ENCODE measurements around the gene LRFN3. TPM values are rescaled to one million over a fixed set of nuclear protein-coding genes. Genes with fewer than 3 reads are reported as not detected.
"Not testable (repeated sequence)": the region's sequence is repeated elsewhere in the genome, so short reads cannot be mapped to it uniquely, and the experiment has no call there.

LRFN3 gene
- total RNA-seq, 1 donor from 2014 or later = 11.6 TPM

- no peaks in the 10 kb centered on the region for H3K36me3 Mint-ChIP-seq (ENCODE audit: low read depth)
- peaks cover 14% of the 10 kb centered on the region for H3K27me3 Mint-ChIP-seq (ENCODE audit: insufficient read depth)
- DNase-seq (ENCODE audit: low spot score) = no peak
- intact Hi-C loops (cut with micrococcal nuclease) = no loop called here
- H3K4me1 Mint-ChIP-seq (ENCODE audit: low read depth) = no peaks in the 10 kb centered on the region
- H3K4me3 Mint-ChIP-seq = no peak overlapping the region
- no peak overlapping the region for H3K27ac Mint-ChIP-seq
- H3K9me3 Mint-ChIP-seq = no peaks in the 10 kb centered on the region
These were observed 41.5 kb downstream of the LRFN3 start for GRCh38 chr19:35977446-35978222.

- no peak overlapping the region for H3K27ac Mint-ChIP-seq
- H3K27me3 Mint-ChIP-seq (ENCODE audit: insufficient read depth) = peaks cover 14% of the 10 kb centered on the region
- intact Hi-C loops (cut with micrococcal nuclease) = no loop called here
- no peaks in the 10 kb centered on the region for H3K9me3 Mint-ChIP-seq
- H3K4me3 Mint-ChIP-seq = no peak overlapping the region
- DNase-seq (ENCODE audit: low spot score) = no peak
- H3K4me1 Mint-ChIP-seq (ENCODE audit: low read depth) = no peaks in the 10 kb centered on the region
- H3K36me3 Mint-ChIP-seq (ENCODE audit: low read depth) = no peaks in the 10 kb centered on the region
These were observed 42.1 kb downstream of the LRFN3 start for GRCh38 chr19:35978271-35978670.

- Mint-ChIP-seq H3K4me3 (no peak overlapping the region), H3K27me3 (ENCODE audit: insufficient read depth) (peaks cover 12% of the 10 kb centered on the region), H3K4me1 (ENCODE audit: low read depth) (no peaks in the 10 kb centered on the region), H3K36me3 (ENCODE audit: low read depth) (no peaks in the 10 kb centered on the region), H3K9me3 (no peaks in the 10 kb centered on the region), H3K27ac (no peak overlapping the region)
- DNase-seq (ENCODE audit: low spot score) = no peak
- intact Hi-C loops (cut with micrococcal nuclease) = no loop called here
These were observed 42.7 kb downstream of the LRFN3 start for GRCh38 chr19:35978832-35979365.

- H3K4me1 Mint-ChIP-seq (ENCODE audit: low read depth); H3K27ac Mint-ChIP-seq; H3K4me3 Mint-ChIP-seq; intact Hi-C loops (cut with micrococcal nuclease); H3K9me3 Mint-ChIP-seq; H3K36me3 Mint-ChIP-seq (ENCODE audit: low read depth); DNase-seq (ENCODE audit: low spot score): not testable (repeated sequence)
- peaks cover 27% of the 10 kb centered on the region for H3K27me3 Mint-ChIP-seq (ENCODE audit: insufficient read depth)
These were observed 44.8 kb downstream of the LRFN3 start for GRCh38 chr19:35980997-35981396.

- peaks cover 5% of the 10 kb centered on the region for H3K4me1 Mint-ChIP-seq (ENCODE audit: low read depth)
- H3K27ac Mint-ChIP-seq = no peak overlapping the region
- intact Hi-C loops (cut with micrococcal nuclease) = no loop called here
- no peak overlapping the region for H3K4me3 Mint-ChIP-seq
- H3K36me3 Mint-ChIP-seq (ENCODE audit: low read depth) = no peaks in the 10 kb centered on the region
- no peaks in the 10 kb centered on the region for H3K9me3 Mint-ChIP-seq
- peaks cover 38% of the 10 kb centered on the region for H3K27me3 Mint-ChIP-seq (ENCODE audit: insufficient read depth)
- DNase-seq (ENCODE audit: low spot score) = no peak
These were observed 47.0 kb downstream of the LRFN3 start for GRCh38 chr19:35983177-35983576.

- DNase-seq (ENCODE audit: low spot score) = no peak
- Mint-ChIP-seq H3K27ac (no peak overlapping the region), H3K4me1 (ENCODE audit: low read depth) (peaks cover 5% of the 10 kb centered on the region), H3K9me3 (no peaks in the 10 kb centered on the region), H3K36me3 (ENCODE audit: low read depth) (no peaks in the 10 kb centered on the region), H3K27me3 (ENCODE audit: insufficient read depth) (peaks cover 32% of the 10 kb centered on the region), H3K4me3 (no peak overlapping the region)
- intact Hi-C loops (cut with micrococcal nuclease) = no loop called here
These were observed 49.9 kb downstream of the LRFN3 start for GRCh38 chr19:35986111-35986510.

GRCh38 chr19:35986664-35987570 is 50.7 kb downstream of the LRFN3 start:
- Mint-ChIP-seq H3K36me3 (ENCODE audit: low read depth) (no peaks in the 10 kb centered on the region), H3K4me3 (peak overlapping the region; percentile 82), H3K4me1 (ENCODE audit: low read depth) (peaks cover 5% of the 10 kb centered on the region), H3K27me3 (ENCODE audit: insufficient read depth) (peaks cover 32% of the 10 kb centered on the region), H3K9me3 (no peaks in the 10 kb centered on the region), H3K27ac (no peak overlapping the region)
- intact Hi-C loops (cut with micrococcal nuclease) = loop anchor here (1.0 kb wide), 1 partner anchor 8 kb away; the partner anchor contains the start of gene SDHAF1
- no peak for DNase-seq (ENCODE audit: low spot score)

GRCh38 chr19:35987571-35987896 is 51.4 kb downstream of the LRFN3 start:
- DNase-seq (ENCODE audit: low spot score) = no peak
- Mint-ChIP-seq H3K27me3 (ENCODE audit: insufficient read depth) (peaks cover 32% of the 10 kb centered on the region), H3K36me3 (ENCODE audit: low read depth) (no peaks in the 10 kb centered on the region), H3K4me3 (no peak overlapping the region), H3K9me3 (no peaks in the 10 kb centered on the region), H3K4me1 (ENCODE audit: low read depth) (peaks cover 5% of the 10 kb centered on the region), H3K27ac (no peak overlapping the region)
- intact Hi-C loops (cut with micrococcal nuclease) = loop anchor here (1.0 kb wide), 1 partner anchor 8 kb away; the partner anchor contains the start of gene SDHAF1

GRCh38 chr19:35988824-35989223 is 52.6 kb downstream of the LRFN3 start:
- intact Hi-C loops (cut with micrococcal nuclease) = no loop called here
- Mint-ChIP-seq H3K9me3 (no peaks in the 10 kb centered on the region), H3K27me3 (ENCODE audit: insufficient read depth) (peaks cover 32% of the 10 kb centered on the region)

GRCh38 chr19:35990156-35990555 is 54.0 kb downstream of the LRFN3 start:
- H3K4me3 Mint-ChIP-seq = no peak overlapping the region
- intact Hi-C loops (cut with micrococcal nuclease) = no loop called here
- no peak overlapping the region for H3K27ac Mint-ChIP-seq
- H3K4me1 Mint-ChIP-seq (ENCODE audit: low read depth) = peaks cover 10% of the 10 kb centered on the region
- H3K9me3 Mint-ChIP-seq = no peaks in the 10 kb centered on the region
- H3K27me3 Mint-ChIP-seq (ENCODE audit: insufficient read depth) = peaks cover 24% of the 10 kb centered on the region
- no peaks in the 10 kb centered on the region for H3K36me3 Mint-ChIP-seq (ENCODE audit: low read depth)
- no peak for DNase-seq (ENCODE audit: low spot score)

More at GRCh38 chr19:35988824-35989223, 52.6 kb downstream of the LRFN3 start:
- no peak for DNase-seq (ENCODE audit: low spot score)
- H3K36me3 Mint-ChIP-seq (ENCODE audit: low read depth) = no peaks in the 10 kb centered on the region
- H3K4me3 Mint-ChIP-seq = no peak overlapping the region
- H3K27ac Mint-ChIP-seq = no peak overlapping the region
- peaks cover 5% of the 10 kb centered on the region for H3K4me1 Mint-ChIP-seq (ENCODE audit: low read depth)

- H3K36me3 Mint-ChIP-seq (ENCODE audit: low read depth) = no peaks in the 10 kb centered on the region
- H3K27ac Mint-ChIP-seq = no peak overlapping the region
- H3K4me3 Mint-ChIP-seq = no peak overlapping the region
- no peak for DNase-seq (ENCODE audit: low spot score)
- intact Hi-C loops (cut with micrococcal nuclease) = no loop called here
- H3K4me1 Mint-ChIP-seq (ENCODE audit: low read depth) = peaks cover 15% of the 10 kb centered on the region
- H3K27me3 Mint-ChIP-seq (ENCODE audit: insufficient read depth) = peaks cover 16% of the 10 kb centered on the region
- no peaks in the 10 kb centered on the region for H3K9me3 Mint-ChIP-seq
These were observed 54.9 kb downstream of the LRFN3 start for GRCh38 chr19:35990771-35991730.

- intact Hi-C loops (cut with micrococcal nuclease) = no loop called here
- DNase-seq (ENCODE audit: low spot score) = no peak
- Mint-ChIP-seq H3K9me3 (no peaks in the 10 kb centered on the region), H3K4me1 (ENCODE audit: low read depth) (peaks cover 19% of the 10 kb centered on the region), H3K27me3 (ENCODE audit: insufficient read depth) (peaks cover 10% of the 10 kb centered on the region), H3K27ac (no peak overlapping the region), H3K36me3 (ENCODE audit: low read depth) (peaks cover 7% of the 10 kb centered on the region), H3K4me3 (no peak overlapping the region)
These were observed 55.7 kb downstream of the LRFN3 start for GRCh38 chr19:35991731-35992450.
